CD8-positive, alpha-beta memory T cell (primary cell): Measurements from ENCODE around the gene MRPS18A. TPM values are rescaled to one million over a fixed set of nuclear protein-coding genes. Genes with fewer than 3 reads are reported as not detected.
A peak's percentile ranks its signal among the peaks of the same experiment; 100 is the strongest.
"Not testable (repeated sequence)": the region's sequence is repeated elsewhere in the genome, so short reads cannot be mapped to it uniquely, and the experiment has no call there.

ENCODE experiments used
- CTCF ChIA-PET: fragments of 350-600 bp; sonication (Branson Sonifier 250); formaldehyde crosslinking; loops from one replicate; lab custom pipeline; 2021; ENCODE audit warnings: antibody characterized with exemption; lab: Charles Lee
- POLR2A ChIA-PET: fragments of 350-600 bp; sonication (Branson Sonifier 250); formaldehyde crosslinking; loops from one replicate; lab custom pipeline; 2021; ENCODE audit warnings: antibody characterized with exemption; lab: Charles Lee
- DNase-seq, 5 donors: peaks; one replicate each; pipeline versions ENCODE4 v3.0.0 to v3.0.0-alpha.2; 2020 to 2022; ENCODE audit warnings: mixed read lengths in 1 of 5
- H3K27ac ChIP-seq: one replicate; pipeline ENCODE4 v1.7.0; 2013; ENCODE audit warnings: low read depth, mild to moderate bottlenecking, low read length, moderate library complexity
- H3K27me3 ChIP-seq: 2 replicates; pipeline ENCODE4 v1.7.0; 2013; ENCODE audit warnings: low read length, mild to moderate bottlenecking; ENCODE audit not compliant: insufficient read depth, poor library complexity, severe bottlenecking
- H3K36me3 ChIP-seq: 2 replicates; pipeline ENCODE4 v1.7.0; 2013; ENCODE audit warnings: mild to moderate bottlenecking, low read length, moderate library complexity; ENCODE audit not compliant: insufficient read depth
- H3K4me1 ChIP-seq: 2 replicates; pipeline ENCODE4 v1.7.0; 2013; ENCODE audit warnings: mild to moderate bottlenecking, low read length, moderate library complexity; ENCODE audit not compliant: insufficient read depth
- H3K4me3 ChIP-seq: 2 replicates; pipeline ENCODE4 v1.7.0; 2013; ENCODE audit warnings: mild to moderate bottlenecking, low read length
- H3K9me3 ChIP-seq: 2 replicates; pipeline ENCODE4 v1.7.0; 2013; ENCODE audit warnings: mild to moderate bottlenecking, low read length
- H3K27ac Mint-ChIP-seq, 8 donors: one replicate each; pipeline ENCODE4 v1.8.0; 2020 to 2021; ENCODE audit warnings: mixed read lengths in 8 of 8, mild to moderate bottlenecking in 6 of 8, inconsistent platforms in 3 of 8, moderate library complexity in 3 of 8
- H3K27me3 Mint-ChIP-seq, 2 donors: one replicate each; pipeline ENCODE4 v1.8.0; 2020 to 2021; ENCODE audit warnings: mixed read lengths in 2 of 2, mild to moderate bottlenecking in 1 of 2, moderate library complexity in 1 of 2
- H3K36me3 Mint-ChIP-seq, 3 donors: one replicate each; pipeline ENCODE4 v1.8.0; 2020 to 2021; ENCODE audit warnings: mixed read lengths in 3 of 3, inconsistent platforms in 1 of 3, mild to moderate bottlenecking in 1 of 3
- H3K4me1 Mint-ChIP-seq, 3 donors: one replicate each; pipeline ENCODE4 v1.8.0; 2020 to 2021; ENCODE audit warnings: mixed read lengths in 3 of 3, inconsistent platforms in 1 of 3, mild to moderate bottlenecking in 1 of 3
- H3K4me3 Mint-ChIP-seq, 7 donors: one replicate each; pipeline ENCODE4 v1.8.0; 2020 to 2021; ENCODE audit warnings: mixed read lengths in 7 of 7, mild to moderate bottlenecking in 6 of 7, moderate library complexity in 4 of 7, inconsistent platforms in 2 of 7
- H3K9me3 Mint-ChIP-seq, 5 donors: one replicate each; pipeline ENCODE4 v1.8.0; 2020 to 2022; ENCODE audit warnings: mixed read lengths in 5 of 5, mild to moderate bottlenecking in 3 of 5, moderate library complexity in 2 of 5, inconsistent platforms in 1 of 5
- polyA plus RNA-seq: library from polyadenylated mRNA; unstranded; fragments of 300-500 nt; fragmentation: Illumina TruSeq; gene quantifications from one replicate; pipeline ENCODE4 v1.2.3, GENCODE V29; 2021
- total RNA-seq, 2 experiments: library from RNA; stranded (reverse); gene quantifications; one replicate each; pipeline ENCODE4 v1.2.3, GENCODE V29; 2021

Gene MRPS18A
- total and polyA plus RNA-seq, 3 experiments from 2014 or later = 60.4 to 65.2 (median 60.6) TPM

GRCh38 chr6:43665376-43665775 is 22.2 kb downstream of the MRPS18A start:
- Histone ChIP-seq H3K4me1 (peaks cover 14% of the 10 kb centered on the region), H3K36me3 (no peaks in the 10 kb centered on the region), H3K9me3 (no peaks in the 10 kb centered on the region), H3K27me3 (no peaks in the 10 kb centered on the region), H3K4me3 (no peak overlapping the region), H3K27ac (no peak overlapping the region)
- ChIA-PET POLR2A (no interaction called here), CTCF (interaction anchor here (1.2 to 5.9 kb wide), 3 partner anchors 24 to 413 kb away, joined by 3 to 45 read pairs (median 7); no protein-coding TSS in a partner anchor)
- Mint-ChIP-seq H3K4me1 (peaks cover 13 to 20% (median 17%) of the 10 kb centered on the region in 3 donors), H3K36me3 (peaks cover 0 to 5% (median under 1%) of the 10 kb centered on the region in 3 donors), H3K27me3 (peaks cover 4 to 5% of the 10 kb centered on the region in 2 donors), H3K27ac (no peak overlapping the region), H3K9me3 (no peaks in the 10 kb centered on the region), H3K4me3 (no peak overlapping the region)
- no peak for DNase-seq

DNA sequence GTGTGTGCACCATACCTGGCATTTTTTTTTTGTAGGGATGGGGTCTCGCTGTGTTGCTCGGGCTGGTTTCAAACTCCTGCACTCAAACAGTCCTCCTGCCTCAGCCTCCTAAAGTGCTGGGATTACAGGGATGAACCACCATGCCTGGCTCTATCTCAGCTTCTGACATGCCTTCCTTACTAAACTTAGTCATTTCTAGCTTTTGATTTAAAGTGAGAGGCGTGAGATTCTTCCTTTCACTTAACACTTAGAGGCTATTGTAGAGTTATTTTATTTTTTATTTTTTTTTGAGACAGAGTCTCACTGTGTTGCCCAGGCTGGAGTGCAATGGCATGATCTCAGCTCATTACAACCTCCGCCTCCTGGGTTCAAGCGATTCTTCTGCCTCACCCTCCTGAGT is 24.6 kb downstream of the MRPS18A start:
- DNase-seq, H3K9me3 ChIP-seq, CTCF ChIA-PET, H3K36me3 ChIP-seq, H3K4me3 ChIP-seq, H3K36me3 Mint-ChIP-seq, POLR2A ChIA-PET, H3K27ac Mint-ChIP-seq, H3K4me3 Mint-ChIP-seq, H3K9me3 Mint-ChIP-seq, H3K27ac ChIP-seq, H3K27me3 Mint-ChIP-seq, H3K27me3 ChIP-seq: not testable (repeated sequence)
- peaks cover 12% of the 10 kb centered on the region for H3K4me1 ChIP-seq
- peaks cover 9 to 12% (median 12%) of the 10 kb centered on the region in 3 donors for H3K4me1 Mint-ChIP-seq

DNA sequence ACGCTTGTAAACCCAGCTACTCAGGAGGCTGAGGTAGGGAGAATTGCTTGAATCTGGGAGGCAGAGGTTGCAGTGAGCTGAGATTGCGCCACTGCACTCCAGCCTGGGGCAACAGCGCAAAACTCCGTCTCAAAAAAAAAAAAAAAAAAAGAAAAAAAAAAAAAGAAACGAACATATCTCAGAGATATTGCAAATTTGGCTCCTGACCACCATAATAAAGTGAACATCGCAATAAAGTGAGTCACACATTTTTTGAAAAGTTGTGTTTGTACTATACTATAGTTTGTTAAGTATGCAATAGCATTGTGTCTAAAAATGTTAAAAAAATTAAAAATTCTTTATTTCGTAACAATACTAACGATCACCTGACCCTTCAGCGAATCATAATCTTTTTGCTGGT is 29.4 kb downstream of the MRPS18A start:
- no peak overlapping the region for H3K4me3 Mint-ChIP-seq
- CTCF ChIA-PET = interaction anchor here (0.9 kb wide), 1 partner anchor 10 kb away, joined by 4 read pairs; no protein-coding TSS in a partner anchor
- no peaks in the 10 kb centered on the region for H3K4me1 Mint-ChIP-seq

DNA sequence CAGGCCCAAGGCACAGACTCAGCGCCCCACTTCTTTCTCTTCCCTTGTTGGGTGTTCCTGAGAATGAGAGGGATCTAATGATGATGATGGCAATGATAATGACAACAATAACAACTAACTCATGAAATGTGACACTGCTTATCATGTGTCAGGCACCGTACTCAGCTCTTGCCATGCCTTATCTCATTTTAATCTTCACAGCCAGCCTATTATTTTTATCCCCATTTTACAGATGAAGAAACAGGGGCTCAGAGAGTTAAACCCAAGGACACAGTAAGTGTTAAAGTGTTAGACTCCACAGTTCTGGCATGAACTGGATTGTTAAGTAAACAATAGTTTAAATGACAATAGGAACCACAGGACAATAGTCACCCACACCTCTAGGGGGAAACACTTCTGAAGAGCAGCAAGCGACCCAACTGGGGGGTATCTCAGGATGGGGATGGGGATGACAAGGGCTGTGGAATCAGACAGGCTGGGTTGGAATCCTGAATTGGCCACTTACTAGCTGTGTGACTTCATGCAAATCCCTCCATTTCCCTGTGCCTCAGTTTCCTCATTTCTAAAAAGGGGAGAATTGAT is 30.3 kb downstream of the MRPS18A start:
- Histone ChIP-seq H3K4me3 (no peak overlapping the region), H3K36me3 (no peaks in the 10 kb centered on the region), H3K27me3 (no peaks in the 10 kb centered on the region), H3K9me3 (no peaks in the 10 kb centered on the region), H3K27ac (no peak overlapping the region), H3K4me1 (no peaks in the 10 kb centered on the region)
- ChIA-PET CTCF (no interaction called here), POLR2A (no interaction called here)
- Mint-ChIP-seq H3K27ac (no peak overlapping the region), H3K4me3 (no peak overlapping the region), H3K9me3 (no peaks in the 10 kb centered on the region), H3K36me3 (peaks cover 0 to 5% (median 0%) of the 10 kb centered on the region in 3 donors), H3K4me1 (no peaks in the 10 kb centered on the region), H3K27me3 (peaks cover 6 to 7% of the 10 kb centered on the region in 2 donors)
- no peak for DNase-seq

More for the DNA sequence above, 29.4 kb downstream of the MRPS18A start:
- no peak for DNase-seq
- no peaks in the 10 kb centered on the region for H3K4me1 ChIP-seq
- peaks cover 0 to 5% (median 0%) of the 10 kb centered on the region in 3 donors for H3K36me3 Mint-ChIP-seq
- H3K9me3 Mint-ChIP-seq = no peaks in the 10 kb centered on the region
- no peak overlapping the region for H3K4me3 ChIP-seq
- H3K27ac ChIP-seq = no peak overlapping the region
- peaks cover 6 to 7% of the 10 kb centered on the region in 2 donors for H3K27me3 Mint-ChIP-seq
- H3K36me3 ChIP-seq = no peaks in the 10 kb centered on the region
- no peak overlapping the region for H3K27ac Mint-ChIP-seq
- POLR2A ChIA-PET = no interaction called here
- no peaks in the 10 kb centered on the region for H3K27me3 ChIP-seq
- H3K9me3 ChIP-seq = no peaks in the 10 kb centered on the region

- H3K27me3 ChIP-seq, DNase-seq, H3K27ac Mint-ChIP-seq, H3K36me3 Mint-ChIP-seq, H3K9me3 ChIP-seq, H3K9me3 Mint-ChIP-seq, H3K4me3 ChIP-seq, H3K4me1 ChIP-seq, H3K4me3 Mint-ChIP-seq, POLR2A ChIA-PET, H3K36me3 ChIP-seq, H3K27ac ChIP-seq, CTCF ChIA-PET, H3K27me3 Mint-ChIP-seq, H3K4me1 Mint-ChIP-seq: not testable (repeated sequence)
Measured at GRCh38 chr6:43652822-43653221, 34.8 kb downstream of the MRPS18A start.

GRCh38 chr6:43648248-43648647 is 39.3 kb downstream of the MRPS18A start:
- Histone ChIP-seq H3K36me3 (no peaks in the 10 kb centered on the region), H3K27me3 (no peaks in the 10 kb centered on the region), H3K27ac (no peak overlapping the region), H3K9me3 (no peaks in the 10 kb centered on the region), H3K4me3 (no peak overlapping the region), H3K4me1 (peaks cover 4% of the 10 kb centered on the region)
- Mint-ChIP-seq H3K36me3 (peaks cover 0 to 2% (median 0%) of the 10 kb centered on the region in 3 donors), H3K27ac (no peak overlapping the region), H3K4me1 (peaks cover 9 to 18% (median 14%) of the 10 kb centered on the region in 3 donors), H3K9me3 (no peaks in the 10 kb centered on the region), H3K4me3 (no peak overlapping the region), H3K27me3 (no peaks in the 10 kb centered on the region)
- DNase-seq = no peak
- ChIA-PET POLR2A (no interaction called here), CTCF (no interaction called here)

GRCh38 chr6:43647613-43648012 is 40.0 kb downstream of the MRPS18A start:
- no peak overlapping the region for H3K4me3 Mint-ChIP-seq
- Histone ChIP-seq H3K36me3 (no peaks in the 10 kb centered on the region), H3K4me3 (no peak overlapping the region), H3K27ac (no peak overlapping the region), H3K9me3 (no peaks in the 10 kb centered on the region), H3K4me1 (peaks cover 4% of the 10 kb centered on the region), H3K27me3 (no peaks in the 10 kb centered on the region)
- no peak for DNase-seq
- H3K27me3 Mint-ChIP-seq = no peaks in the 10 kb centered on the region
- POLR2A ChIA-PET = no interaction called here
- no peaks in the 10 kb centered on the region for H3K9me3 Mint-ChIP-seq
- H3K36me3 Mint-ChIP-seq = peaks cover 0 to 8% (median 4%) of the 10 kb centered on the region in 3 donors
- H3K4me1 Mint-ChIP-seq = peaks cover 9 to 19% (median 14%) of the 10 kb centered on the region in 3 donors
- CTCF ChIA-PET = no interaction called here
- H3K27ac Mint-ChIP-seq = no peak overlapping the region

- H3K27ac Mint-ChIP-seq = peak overlapping the region in 6 of 8 donors; percentile 41 to 79 (median 73)
- CTCF ChIA-PET = interaction anchor here (1.0 to 1.6 kb wide), 2 partner anchors 9 to 21 kb away, joined by 3 to 6 read pairs; partner anchors contain the start of gene MAD2L1BP
Measured at GRCh38 chr6:43645613-43645964, 42.0 kb downstream of the MRPS18A start.

More at GRCh38 chr6:43645613-43645964, 42.0 kb downstream of the MRPS18A start:
- Histone ChIP-seq H3K27ac (no peak overlapping the region), H3K36me3 (peaks cover 7% of the 10 kb centered on the region), H3K9me3 (no peaks in the 10 kb centered on the region), H3K27me3 (no peaks in the 10 kb centered on the region), H3K4me3 (peak overlapping the region; percentile 50), H3K4me1 (peaks cover 4% of the 10 kb centered on the region)
- no peak for DNase-seq
- Mint-ChIP-seq H3K9me3 (no peaks in the 10 kb centered on the region), H3K36me3 (peaks cover 0 to 21% (median 9%) of the 10 kb centered on the region in 3 donors), H3K27me3 (no peaks in the 10 kb centered on the region), H3K4me1 (peaks cover 13 to 27% (median 18%) of the 10 kb centered on the region in 3 donors), H3K4me3 (peak overlapping the region; percentile 2 to 81 (median 66))
- POLR2A ChIA-PET = no interaction called here
